GM12873 (cell line): ENCODE measurements around the gene PTPRF.

Source experiments
- CTCF ChIP-seq: IDR thresholded peaks from 2 replicates; pipeline ENCODE4 v1.5.1; 2012; ENCODE audit warnings: low read depth, mild to moderate bottlenecking, moderate library complexity, low read length, control low read depth; ENCODE audit not compliant: insufficient read depth; ENCODE audit errors: missing control alignments

The PTPRF gene

GRCh38 chr1:43653893-43654292 is 123.2 kb downstream of the PTPRF start:
- no peak for TF ChIP-seq CTCF

GRCh38 chr1:43655953-43656352 is 125.3 kb downstream of the PTPRF start:
- TF ChIP-seq CTCF, result no peak

GRCh38 chr1:43659212-43660166 is 128.8 kb downstream of the PTPRF start:
- no peak for TF ChIP-seq CTCF

- no peak for TF ChIP-seq CTCF
Measured at GRCh38 chr1:43660355-43660754, 129.7 kb downstream of the PTPRF start.

- no peak for TF ChIP-seq CTCF
Measured at GRCh38 chr1:43664369-43664768, 133.7 kb downstream of the PTPRF start.

GRCh38 chr1:43666608-43667007 is 135.9 kb downstream of the PTPRF start:
- TF ChIP-seq CTCF, result no peak

- TF ChIP-seq CTCF, result no peak
Measured at GRCh38 chr1:43668956-43669355, 138.3 kb downstream of the PTPRF start.
